ENCODE results near the gene PUS3.

DNA sequence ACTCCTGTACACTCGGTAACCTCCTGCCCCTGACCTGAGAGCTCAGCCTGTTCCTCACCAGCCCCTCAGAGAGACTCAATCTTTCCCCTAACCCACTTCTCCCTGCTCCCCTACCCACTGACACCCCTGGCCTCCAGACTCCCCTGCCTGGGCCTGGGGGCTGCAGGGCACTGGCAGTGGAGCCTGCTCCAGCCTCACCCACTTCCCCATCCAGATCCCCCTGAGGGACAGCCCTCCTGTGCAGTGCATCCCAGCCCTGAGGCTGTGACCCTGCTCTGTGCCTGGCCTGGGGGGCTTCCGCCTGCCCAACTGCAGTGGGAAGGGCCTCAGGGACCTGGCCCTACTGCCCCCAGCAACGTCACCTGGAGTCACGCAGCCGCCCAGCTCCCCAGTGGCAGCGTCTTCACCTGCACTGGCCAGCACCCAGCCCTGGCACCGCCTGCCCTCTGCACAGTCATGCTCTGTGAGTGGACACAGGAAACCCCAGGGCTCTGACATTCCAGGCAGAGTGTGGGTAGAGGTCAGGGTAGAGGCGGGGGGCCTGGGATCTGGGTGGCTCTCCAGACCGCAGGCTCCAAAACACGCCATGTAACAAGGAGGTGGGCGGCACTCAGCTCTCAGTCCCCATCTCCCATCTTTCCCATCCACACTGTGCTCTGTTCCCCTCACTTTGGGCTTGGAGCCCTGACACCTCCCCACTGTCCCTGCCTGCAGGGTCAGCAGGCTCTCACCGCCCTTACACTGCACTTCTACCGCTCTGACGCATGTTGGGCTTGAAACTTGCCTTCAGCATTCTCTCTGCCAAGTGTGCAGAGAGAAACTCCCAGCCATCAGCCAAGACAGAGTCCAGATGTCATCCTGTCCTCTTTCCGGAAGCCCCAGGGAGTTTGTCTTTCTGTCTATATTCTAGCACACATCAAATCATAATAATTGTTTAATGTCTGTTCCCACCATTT is 48.0 kb upstream of the PUS3 start:
- TF ChIP-seq EZH2 (IDR thresholded peaks at IDR 0.05) (no peak), POLR2AphosphoS5 (IDR thresholded peaks at IDR 0.05; ENCODE audit: borderline replicate concordance, low read depth, low read length) (no peak), FOXP2 (optimal IDR thresholded peaks at IDR 0.05; ENCODE audit: control extremely low read depth, extremely low read length, insufficient read depth) (no peak)

Measured in SK-N-MC (cell line).